ENCODE measurements around the gene MAP3K13.

DNA sequence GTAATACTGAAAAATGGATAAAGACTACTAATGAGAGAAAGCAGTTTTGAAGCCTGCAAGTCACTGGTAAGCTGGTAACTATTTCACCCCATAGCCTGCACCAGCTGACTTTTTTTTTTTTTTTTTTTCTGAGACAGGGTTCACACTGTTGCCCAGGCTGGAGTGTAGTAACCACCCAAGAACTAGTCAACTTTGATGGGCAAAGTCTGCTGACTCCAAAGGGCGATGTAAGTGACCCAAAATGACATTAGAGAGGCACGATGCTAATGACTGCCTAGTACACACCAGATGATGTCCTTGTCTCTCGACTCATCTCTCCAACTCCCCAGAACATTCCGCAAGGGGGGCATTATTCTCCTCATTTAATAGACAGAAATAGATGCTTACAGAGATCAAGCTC is 148.8 kb downstream of the MAP3K13 start:
- TF ChIP-seq TAF1 (IDR thresholded peaks at IDR 0.05; ENCODE audit: borderline replicate concordance, insufficient read depth, low read length): no peak
- TF ChIP-seq POLR2AphosphoS5 (IDR thresholded peaks at IDR 0.05; ENCODE audit: low read depth, low read length): no peak
- no peak for TF ChIP-seq FOXP2 (optimal IDR thresholded peaks at IDR 0.05; ENCODE audit: borderline replicate concordance, extremely low read depth, extremely low read length, insufficient read depth)
- TF ChIP-seq SIN3A (IDR thresholded peaks at IDR 0.05; ENCODE audit: borderline replicate concordance, insufficient read depth, low read length): no peak
- TF ChIP-seq, protein P1, sequence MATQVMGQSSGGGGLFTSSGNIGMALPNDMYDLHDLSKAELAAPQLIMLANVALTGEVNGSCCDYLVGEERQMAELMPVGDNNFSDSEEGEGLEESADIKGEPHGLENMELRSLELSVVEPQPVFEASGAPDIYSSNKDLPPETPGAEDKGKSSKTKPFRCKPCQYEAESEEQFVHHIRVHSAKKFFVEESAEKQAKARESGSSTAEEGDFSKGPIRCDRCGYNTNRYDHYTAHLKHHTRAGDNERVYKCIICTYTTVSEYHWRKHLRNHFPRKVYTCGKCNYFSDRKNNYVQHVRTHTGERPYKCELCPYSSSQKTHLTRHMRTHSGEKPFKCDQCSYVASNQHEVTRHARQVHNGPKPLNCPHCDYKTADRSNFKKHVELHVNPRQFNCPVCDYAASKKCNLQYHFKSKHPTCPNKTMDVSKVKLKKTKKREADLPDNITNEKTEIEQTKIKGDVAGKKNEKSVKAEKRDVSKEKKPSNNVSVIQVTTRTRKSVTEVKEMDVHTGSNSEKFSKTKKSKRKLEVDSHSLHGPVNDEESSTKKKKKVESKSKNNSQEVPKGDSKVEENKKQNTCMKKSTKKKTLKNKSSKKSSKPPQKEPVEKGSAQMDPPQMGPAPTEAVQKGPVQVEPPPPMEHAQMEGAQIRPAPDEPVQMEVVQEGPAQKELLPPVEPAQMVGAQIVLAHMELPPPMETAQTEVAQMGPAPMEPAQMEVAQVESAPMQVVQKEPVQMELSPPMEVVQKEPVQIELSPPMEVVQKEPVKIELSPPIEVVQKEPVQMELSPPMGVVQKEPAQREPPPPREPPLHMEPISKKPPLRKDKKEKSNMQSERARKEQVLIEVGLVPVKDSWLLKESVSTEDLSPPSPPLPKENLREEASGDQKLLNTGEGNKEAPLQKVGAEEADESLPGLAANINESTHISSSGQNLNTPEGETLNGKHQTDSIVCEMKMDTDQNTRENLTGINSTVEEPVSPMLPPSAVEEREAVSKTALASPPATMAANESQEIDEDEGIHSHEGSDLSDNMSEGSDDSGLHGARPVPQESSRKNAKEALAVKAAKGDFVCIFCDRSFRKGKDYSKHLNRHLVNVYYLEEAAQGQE (IDR thresholded peaks at IDR 0.05; ENCODE audit: insufficient read depth in 1 of 2, low read depth in 2 of 2, low read length in 2 of 2): no peak
